Measurements from ENCODE around the gene SORCS2. TPM values are rescaled to one million over a fixed set of nuclear protein-coding genes. Genes with fewer than 3 reads are reported as not detected.

SORCS2 gene
- total RNA-seq, 4 donors from 2014 or later = 1.1 to 2.5 (median 2.0) TPM

- H3K36me3 ChIP-seq = no peaks in the 10 kb centered on the region
- peaks cover 0 to 6% (median 0%) of the 10 kb centered on the region in 3 donors for H3K4me1 ChIP-seq
- no peaks in the 10 kb centered on the region for H3K27me3 ChIP-seq
- H3K4me3 ChIP-seq = no peak overlapping the region
- TF ChIP-seq CTCF (IDR thresholded peaks at IDR 0.05) = no peak
- no peak for TF ChIP-seq POLR2A (IDR thresholded peaks at IDR 0.05)
- 69 to 70% methylated on average over 5 to 7 of the region's 9 CpGs for WGBS, 2 donors
- DNase-seq = no peak
- intact Hi-C loops (cut with DNase I) = no loop called here
- H3K9me3 ChIP-seq = no peaks in the 10 kb centered on the region
- H3K27ac ChIP-seq = no peak overlapping the region
Observed at GRCh38 chr4:7458066-7458425, 265.7 kb downstream of the SORCS2 start.

- no peaks in the 10 kb centered on the region for H3K9me3 ChIP-seq
- WGBS, 2 donors = 89 to 100% methylated on average over 1 to 4 of the region's 4 CpGs
- peaks cover 0 to 6% (median 0%) of the 10 kb centered on the region in 3 donors for H3K4me1 ChIP-seq
- H3K27me3 ChIP-seq = no peaks in the 10 kb centered on the region
- H3K4me3 ChIP-seq = no peak overlapping the region
- DNase-seq = no peak
- H3K27ac ChIP-seq = no peak overlapping the region
- no peak for TF ChIP-seq POLR2A (IDR thresholded peaks at IDR 0.05)
- no peak for TF ChIP-seq CTCF (IDR thresholded peaks at IDR 0.05)
- H3K36me3 ChIP-seq = no peaks in the 10 kb centered on the region
- intact Hi-C loops (cut with DNase I) = no loop called here
Observed at GRCh38 chr4:7458477-7458876, 266.1 kb downstream of the SORCS2 start.

GRCh38 chr4:7459471-7459870 is 267.1 kb downstream of the SORCS2 start:
- Histone ChIP-seq H3K4me3 (no peak overlapping the region), H3K27ac (no peak overlapping the region), H3K4me1 (peaks cover 0 to 6% (median 0%) of the 10 kb centered on the region in 3 donors), H3K9me3 (no peaks in the 10 kb centered on the region), H3K36me3 (no peaks in the 10 kb centered on the region), H3K27me3 (no peaks in the 10 kb centered on the region)
- WGBS, 2 donors = 96 to 100% methylated on average over 4 to 6 of the region's 8 CpGs
- no peak for DNase-seq
- TF ChIP-seq POLR2A (IDR thresholded peaks at IDR 0.05) = no peak
- TF ChIP-seq CTCF (IDR thresholded peaks at IDR 0.05) = no peak
- intact Hi-C loops (cut with DNase I) = no loop called here

GRCh38 chr4:7460566-7460965 is 268.2 kb downstream of the SORCS2 start:
- no peaks in the 10 kb centered on the region for H3K9me3 ChIP-seq
- DNase-seq = no peak
- no peaks in the 10 kb centered on the region for H3K36me3 ChIP-seq
- no peaks in the 10 kb centered on the region for H3K27me3 ChIP-seq
- intact Hi-C loops (cut with DNase I) = no loop called here
- no peak overlapping the region for H3K27ac ChIP-seq
- WGBS, 2 donors = 70 to 81% methylated on average over 11 to 17 of the region's 17 CpGs
- no peak for TF ChIP-seq POLR2A (IDR thresholded peaks at IDR 0.05)
- no peak for TF ChIP-seq CTCF (IDR thresholded peaks at IDR 0.05)
- H3K4me1 ChIP-seq = peaks cover 0 to 6% (median 0%) of the 10 kb centered on the region in 3 donors
- H3K4me3 ChIP-seq = no peak overlapping the region

GRCh38 chr4:7461230-7461629 is 268.9 kb downstream of the SORCS2 start:
- Histone ChIP-seq H3K9me3 (no peaks in the 10 kb centered on the region), H3K4me3 (no peak overlapping the region), H3K27ac (no peak overlapping the region), H3K4me1 (peaks cover 0 to 6% (median 0%) of the 10 kb centered on the region in 3 donors), H3K36me3 (no peaks in the 10 kb centered on the region), H3K27me3 (no peaks in the 10 kb centered on the region)
- intact Hi-C loops (cut with DNase I) = no loop called here
- WGBS, 2 donors = 78 to 84% methylated on average over 8 to 10 of the region's 17 CpGs
- no peak for DNase-seq
- TF ChIP-seq POLR2A (IDR thresholded peaks at IDR 0.05) = no peak

- intact Hi-C loops (cut with DNase I) = no loop called here
- 17 to 49% methylated on average over 5 of the region's 11 CpGs for WGBS, 2 donors
- no peak for DNase-seq
- no peak for TF ChIP-seq POLR2A (IDR thresholded peaks at IDR 0.05)
- peak in 4 of 6 experiments; percentile 14 to 34 (median 18) for TF ChIP-seq CTCF (IDR thresholded peaks at IDR 0.05)
- Histone ChIP-seq H3K4me1 (peaks cover 0 to 6% (median 0%) of the 10 kb centered on the region in 3 donors), H3K27me3 (no peaks in the 10 kb centered on the region), H3K4me3 (no peak overlapping the region), H3K36me3 (no peaks in the 10 kb centered on the region), H3K9me3 (no peaks in the 10 kb centered on the region), H3K27ac (no peak overlapping the region)
Observed at GRCh38 chr4:7462509-7462971, 270.2 kb downstream of the SORCS2 start.

Measured in esophagus squamous epithelium (tissue), 5 donors.